Suprapubic skin (tissue), 4 donors: ENCODE measurements around the gene BAAT. TPM values are rescaled to one million over a fixed set of nuclear protein-coding genes. Genes with fewer than 3 reads are reported as not detected.

ENCODE experiments used
- DNase-seq, 2 donors: peaks; one replicate each; pipeline ENCODE4 v3.0.0-alpha.2; 2019; ENCODE audit warnings: low spot score in 2 of 2
- H3K27ac ChIP-seq: fragments of 200-600 bp; sonication (generic); one replicate; pipeline ENCODE4 v1.5.1; 2019
- H3K27me3 ChIP-seq: fragments of 200-600 bp; sonication (generic); one replicate; pipeline ENCODE4 v1.5.1; 2019
- H3K36me3 ChIP-seq: fragments of 200-600 bp; sonication (generic); one replicate; pipeline ENCODE4 v1.5.1; 2019
- H3K4me1 ChIP-seq: fragments of 200-600 bp; sonication (generic); one replicate; pipeline ENCODE4 v1.5.1; 2019
- H3K4me3 ChIP-seq: fragments of 200-600 bp; sonication (generic); one replicate; pipeline ENCODE4 v1.5.1; 2019; ENCODE audit warnings: mild to moderate bottlenecking
- H3K9me3 ChIP-seq: fragments of 200-600 bp; sonication (generic); one replicate; pipeline ENCODE4 v1.5.1; 2019
- EP300 ChIP-seq: sonication (generic); formaldehyde crosslinking; IDR thresholded peaks from one replicate; pipeline ENCODE4 v1.6.1; 2017; ENCODE audit warnings: antibody characterized with exemption
- POLR2A ChIP-seq, 2 donors: fragments of 450-650 bp; IDR thresholded peaks; one replicate each; pipeline ENCODE4 v1.6.1; 2017; ENCODE audit warnings: antibody characterized with exemption in 2 of 2, mild to moderate bottlenecking in 2 of 2, moderate library complexity in 2 of 2
- POLR2AphosphoS5 ChIP-seq, 3 donors: sonication (generic); formaldehyde crosslinking; IDR thresholded peaks; one replicate each; pipeline ENCODE4 v1.6.1; 2017; ENCODE audit warnings: antibody characterized with exemption in 3 of 3
- WGBS: methylation state at CpG from one replicate; pipeline ENCODE4 v1.1.5; 2018; 5-methylcytosine and 5-hydroxymethylcytosine counted together
- total RNA-seq, 4 donors: library from RNA; depleted of rRNA; stranded (reverse); fragments of >200 nt; gene quantifications; one replicate each; pipeline ENCODE4 v1.1.0, GENCODE V29; 2016
- TF ChIP-seq, protein P1 (sequence below), 2 donors: fragments of 200-600 bp in 1 of 2; fragments of 450-650 bp in 1 of 2; sonication (generic) in 1 of 2; IDR thresholded peaks; one replicate each; pipeline ENCODE4 v1.5.1; 2016 to 2019; ENCODE audit warnings: antibody characterized with exemption in 2 of 2, mild to moderate bottlenecking in 1 of 2, moderate library complexity in 1 of 2

The BAAT gene
- total RNA-seq, 4 donors from 2014 or later: 2.3 TPM; not detected in 3

DNA sequence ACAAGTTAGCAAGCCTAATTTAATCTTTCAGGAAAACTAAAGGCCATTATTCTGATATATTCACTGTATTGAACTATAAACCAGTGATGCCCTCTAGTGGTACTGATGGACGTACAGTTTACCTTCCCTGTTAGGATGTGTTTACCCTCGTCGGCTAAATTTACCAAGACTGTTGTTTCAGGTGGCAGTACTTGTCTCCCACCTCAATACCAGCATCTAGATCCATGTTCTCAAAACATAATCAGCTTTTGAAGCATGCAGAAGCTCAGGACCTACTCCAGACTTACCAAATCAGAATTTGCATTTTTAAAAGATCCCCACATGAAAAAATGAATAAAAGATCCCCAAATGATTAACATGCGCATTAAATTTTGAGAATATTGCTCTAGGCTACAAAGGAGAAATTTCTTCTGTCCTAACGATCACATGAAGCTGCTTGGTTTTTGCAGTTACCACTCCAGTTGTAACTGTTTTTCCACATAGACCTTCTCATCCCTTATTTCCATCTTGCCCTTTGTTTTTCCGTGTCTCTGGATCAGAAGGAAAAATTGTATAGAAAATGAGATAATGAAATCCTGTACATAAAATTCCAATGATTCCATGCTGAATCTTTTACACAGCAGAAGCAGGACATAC, 3.2 kb upstream of the BAAT start:
- whole genome bisulfite sequencing: 48% methylated on average over 6 of the region's 6 CpGs
- H3K36me3 ChIP-seq: peaks cover 17% of the 10 kb centered on the region
- no peaks in the 10 kb centered on the region for H3K27me3 ChIP-seq
- H3K4me3 ChIP-seq: no peak overlapping the region
- no peaks in the 10 kb centered on the region for H3K4me1 ChIP-seq
- no peak for DNase-seq
- peaks cover 9% of the 10 kb centered on the region for H3K9me3 ChIP-seq
- TF ChIP-seq, protein P1, sequence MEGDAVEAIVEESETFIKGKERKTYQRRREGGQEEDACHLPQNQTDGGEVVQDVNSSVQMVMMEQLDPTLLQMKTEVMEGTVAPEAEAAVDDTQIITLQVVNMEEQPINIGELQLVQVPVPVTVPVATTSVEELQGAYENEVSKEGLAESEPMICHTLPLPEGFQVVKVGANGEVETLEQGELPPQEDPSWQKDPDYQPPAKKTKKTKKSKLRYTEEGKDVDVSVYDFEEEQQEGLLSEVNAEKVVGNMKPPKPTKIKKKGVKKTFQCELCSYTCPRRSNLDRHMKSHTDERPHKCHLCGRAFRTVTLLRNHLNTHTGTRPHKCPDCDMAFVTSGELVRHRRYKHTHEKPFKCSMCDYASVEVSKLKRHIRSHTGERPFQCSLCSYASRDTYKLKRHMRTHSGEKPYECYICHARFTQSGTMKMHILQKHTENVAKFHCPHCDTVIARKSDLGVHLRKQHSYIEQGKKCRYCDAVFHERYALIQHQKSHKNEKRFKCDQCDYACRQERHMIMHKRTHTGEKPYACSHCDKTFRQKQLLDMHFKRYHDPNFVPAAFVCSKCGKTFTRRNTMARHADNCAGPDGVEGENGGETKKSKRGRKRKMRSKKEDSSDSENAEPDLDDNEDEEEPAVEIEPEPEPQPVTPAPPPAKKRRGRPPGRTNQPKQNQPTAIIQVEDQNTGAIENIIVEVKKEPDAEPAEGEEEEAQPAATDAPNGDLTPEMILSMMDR (IDR thresholded peaks at IDR 0.05): peak in 1 of 2 donors; percentile 33
- TF ChIP-seq POLR2AphosphoS5 (IDR thresholded peaks at IDR 0.05) (no peak), EP300 (no peak)
- H3K27ac ChIP-seq: no peak overlapping the region

DNA sequence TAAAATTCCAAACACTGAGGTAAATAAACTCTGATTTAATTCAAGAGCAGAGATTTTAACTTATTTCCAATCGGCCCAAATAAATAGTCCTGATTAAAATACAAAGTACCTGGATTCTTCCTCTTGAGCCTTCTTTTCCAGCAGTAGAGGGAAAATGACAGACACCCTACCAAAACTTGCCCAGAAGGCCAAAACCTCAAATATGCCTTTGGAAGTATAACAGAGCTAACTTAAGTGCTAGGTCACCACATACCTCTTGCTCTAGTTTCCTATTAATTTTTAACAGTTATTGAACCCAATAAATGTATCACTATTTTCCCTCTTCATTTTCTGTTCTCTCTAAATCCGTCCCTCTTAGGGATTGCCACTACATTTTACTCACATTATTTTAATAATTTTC, 1.4 kb downstream of the BAAT start:
- H3K27ac ChIP-seq: no peak overlapping the region
- H3K9me3 ChIP-seq: peaks cover 9% of the 10 kb centered on the region
- TF ChIP-seq POLR2AphosphoS5 (IDR thresholded peaks at IDR 0.05): no peak
- no peak for TF ChIP-seq EP300
- TF ChIP-seq, protein P1 (IDR thresholded peaks at IDR 0.05): no peak
- TF ChIP-seq POLR2A (IDR thresholded peaks at IDR 0.05): no peak
- 86% methylated on average over 2 of the region's 2 CpGs for WGBS
- no peaks in the 10 kb centered on the region for H3K4me1 ChIP-seq
- no peaks in the 10 kb centered on the region for H3K27me3 ChIP-seq
- DNase-seq: no peak
- no peaks in the 10 kb centered on the region for H3K36me3 ChIP-seq
- H3K4me3 ChIP-seq: no peak overlapping the region

DNA sequence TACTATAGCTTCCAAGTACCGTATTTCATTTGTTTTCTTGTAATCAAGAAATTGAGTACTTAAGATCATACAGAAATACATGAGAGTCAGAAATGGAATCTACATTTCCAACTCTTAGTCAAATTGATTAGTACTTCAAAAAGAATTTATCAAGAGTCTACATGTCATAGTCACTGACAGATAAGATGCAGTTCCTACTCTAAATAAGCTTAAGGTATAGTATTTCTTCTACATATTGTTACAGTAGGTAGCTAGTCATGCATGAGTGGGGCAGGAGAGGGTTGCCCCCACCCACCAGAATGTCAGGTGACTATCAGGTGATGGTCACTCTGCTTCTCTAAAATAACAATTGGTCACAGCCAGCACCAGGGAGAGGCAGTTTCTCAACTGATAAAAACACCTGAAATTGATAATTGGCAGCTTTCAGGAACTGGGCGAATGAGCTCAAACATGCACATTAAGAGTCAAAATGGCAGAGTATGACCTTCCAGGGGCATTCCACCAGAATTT, 2.9 kb downstream of the BAAT start:
- H3K9me3 ChIP-seq: peaks cover 9% of the 10 kb centered on the region
- no peak for DNase-seq
- H3K36me3 ChIP-seq: no peaks in the 10 kb centered on the region
- H3K4me3 ChIP-seq: no peak overlapping the region
- no peak overlapping the region for H3K27ac ChIP-seq
- WGBS: 93% methylated on average over 2 of the region's 2 CpGs
- no peaks in the 10 kb centered on the region for H3K27me3 ChIP-seq
- TF ChIP-seq, protein P1 (IDR thresholded peaks at IDR 0.05): no peak
- no peak for TF ChIP-seq EP300
- TF ChIP-seq POLR2A (IDR thresholded peaks at IDR 0.05): no peak
- H3K4me1 ChIP-seq: no peaks in the 10 kb centered on the region

- Histone ChIP-seq H3K27me3 (no peaks in the 10 kb centered on the region), H3K36me3 (no peaks in the 10 kb centered on the region), H3K4me1 (no peaks in the 10 kb centered on the region), H3K27ac (no peak overlapping the region), H3K9me3 (peaks cover 9% of the 10 kb centered on the region), H3K4me3 (no peak overlapping the region)
- 96% methylated on average over 3 of the region's 3 CpGs for WGBS
- DNase-seq: no peak
- TF ChIP-seq POLR2A (IDR thresholded peaks at IDR 0.05): no peak
- TF ChIP-seq EP300: no peak
- TF ChIP-seq, protein P1 (IDR thresholded peaks at IDR 0.05): no peak
- TF ChIP-seq POLR2AphosphoS5 (IDR thresholded peaks at IDR 0.05): no peak
Observed at GRCh38 chr9:101381118-101381517, 3.7 kb downstream of the BAAT start.

DNA sequence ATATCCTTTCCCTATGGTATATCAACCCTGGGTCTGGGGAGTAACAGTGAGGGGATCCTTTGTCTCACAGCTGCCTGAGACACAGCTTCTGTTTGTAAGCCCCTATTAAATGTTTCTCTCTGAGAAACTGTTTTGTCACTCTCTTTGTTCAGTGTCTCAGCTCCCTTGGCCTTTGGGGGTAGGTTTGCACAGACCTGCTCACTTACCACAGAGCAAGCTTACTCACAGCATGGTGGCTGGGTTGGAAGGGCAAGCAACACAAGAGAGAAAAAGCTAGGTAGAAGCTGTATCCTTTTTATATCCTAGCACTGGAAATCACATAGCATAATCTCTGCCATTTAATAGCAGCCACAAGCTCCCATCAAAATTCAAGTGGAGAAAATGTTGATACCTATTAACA, 4.5 kb downstream of the BAAT start:
- TF ChIP-seq, protein P1 (IDR thresholded peaks at IDR 0.05): no peak
- TF ChIP-seq EP300: no peak
- no peak for TF ChIP-seq POLR2AphosphoS5 (IDR thresholded peaks at IDR 0.05)
- TF ChIP-seq POLR2A (IDR thresholded peaks at IDR 0.05): no peak
- DNase-seq: no peak
- no peaks in the 10 kb centered on the region for H3K4me1 ChIP-seq

More for the DNA sequence above, 4.5 kb downstream of the BAAT start:
- no peaks in the 10 kb centered on the region for H3K36me3 ChIP-seq
- no peak overlapping the region for H3K27ac ChIP-seq
- no peak overlapping the region for H3K4me3 ChIP-seq
- no peaks in the 10 kb centered on the region for H3K27me3 ChIP-seq
- H3K9me3 ChIP-seq: peaks cover 8% of the 10 kb centered on the region
